ENCODE data around the gene VWA8. TPM values are rescaled to one million over a fixed set of nuclear protein-coding genes. Genes with fewer than 3 reads are reported as not detected.

Gene VWA8
- total and polyA plus RNA-seq, 9 donors: 4.5 to 25.1 (median 21.0) TPM

DNA sequence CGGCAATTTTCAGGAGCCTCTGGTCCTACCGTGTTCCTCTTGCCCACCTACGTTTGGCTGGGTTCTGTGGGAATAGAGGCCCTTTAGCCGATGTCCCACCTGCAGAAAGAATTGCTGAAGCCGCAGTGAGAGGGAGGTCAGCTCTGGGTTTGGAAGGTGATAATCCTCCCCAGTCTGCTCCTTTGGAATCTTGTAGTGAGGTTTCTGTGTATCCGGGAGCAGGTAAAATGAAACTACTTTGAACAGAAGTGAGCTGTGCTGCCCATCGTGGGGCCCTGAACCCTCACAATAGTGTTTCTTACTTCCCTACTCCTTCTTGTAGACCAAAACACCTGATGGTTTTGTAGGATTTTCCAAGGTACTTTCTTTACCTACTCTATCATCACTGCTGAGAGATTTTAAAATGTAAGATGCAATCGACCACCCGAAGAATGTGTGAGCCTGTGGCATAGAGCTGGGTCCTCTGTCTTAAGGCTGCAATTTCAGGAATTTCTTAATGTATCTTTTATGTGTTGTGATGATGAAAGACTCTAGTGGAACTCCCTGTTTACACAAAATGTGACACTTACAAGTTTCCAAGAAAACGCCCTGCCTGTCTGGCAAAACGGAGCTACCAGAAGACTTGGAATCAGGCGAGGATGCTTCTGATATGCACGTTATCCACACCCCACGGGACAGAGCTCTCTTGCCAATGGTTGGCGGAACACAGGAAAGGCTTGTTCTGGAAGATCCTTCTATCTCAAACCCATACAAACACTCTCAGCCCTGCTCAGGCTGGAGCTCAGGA is 427.4 kb downstream of the VWA8 start:
- Histone ChIP-seq H3K27ac (no peak overlapping the region), H3K36me3 (no peaks in the 10 kb centered on the region), H3K4me3 (no peak overlapping the region), H3K27me3 (no peaks in the 10 kb centered on the region), H3K4me1 (ENCODE audit: insufficient read depth) (no peaks in the 10 kb centered on the region), H3K9me3 (no peaks in the 10 kb centered on the region)
- intact Hi-C loops (cut with DNase I): no loop called here
- WGBS, 3 donors: 71 to 73% (median 73%) methylated on average over 15 of the region's 15 CpGs
- DNase-seq: no peak
- TF ChIP-seq POLR2A (IDR thresholded peaks at IDR 0.05) (no peak), EP300 (IDR thresholded peaks at IDR 0.05) (no peak)
- TF ChIP-seq, protein P1, sequence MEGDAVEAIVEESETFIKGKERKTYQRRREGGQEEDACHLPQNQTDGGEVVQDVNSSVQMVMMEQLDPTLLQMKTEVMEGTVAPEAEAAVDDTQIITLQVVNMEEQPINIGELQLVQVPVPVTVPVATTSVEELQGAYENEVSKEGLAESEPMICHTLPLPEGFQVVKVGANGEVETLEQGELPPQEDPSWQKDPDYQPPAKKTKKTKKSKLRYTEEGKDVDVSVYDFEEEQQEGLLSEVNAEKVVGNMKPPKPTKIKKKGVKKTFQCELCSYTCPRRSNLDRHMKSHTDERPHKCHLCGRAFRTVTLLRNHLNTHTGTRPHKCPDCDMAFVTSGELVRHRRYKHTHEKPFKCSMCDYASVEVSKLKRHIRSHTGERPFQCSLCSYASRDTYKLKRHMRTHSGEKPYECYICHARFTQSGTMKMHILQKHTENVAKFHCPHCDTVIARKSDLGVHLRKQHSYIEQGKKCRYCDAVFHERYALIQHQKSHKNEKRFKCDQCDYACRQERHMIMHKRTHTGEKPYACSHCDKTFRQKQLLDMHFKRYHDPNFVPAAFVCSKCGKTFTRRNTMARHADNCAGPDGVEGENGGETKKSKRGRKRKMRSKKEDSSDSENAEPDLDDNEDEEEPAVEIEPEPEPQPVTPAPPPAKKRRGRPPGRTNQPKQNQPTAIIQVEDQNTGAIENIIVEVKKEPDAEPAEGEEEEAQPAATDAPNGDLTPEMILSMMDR (IDR thresholded peaks at IDR 0.05): no peak

GRCh38 chr13:41528021-41528420 is 432.9 kb downstream of the VWA8 start:
- no peak overlapping the region for H3K27ac ChIP-seq
- no peaks in the 10 kb centered on the region for H3K36me3 ChIP-seq
- intact Hi-C loops (cut with DNase I): no loop called here
- whole genome bisulfite sequencing, 3 donors: 87 to 94% (median 88%) methylated on average over 3 of the region's 3 CpGs
- H3K9me3 ChIP-seq: no peaks in the 10 kb centered on the region
- no peaks in the 10 kb centered on the region for H3K27me3 ChIP-seq
- H3K4me1 ChIP-seq (ENCODE audit: insufficient read depth): no peaks in the 10 kb centered on the region
- no peak for DNase-seq
- no peak overlapping the region for H3K4me3 ChIP-seq
- TF ChIP-seq POLR2A (IDR thresholded peaks at IDR 0.05) (no peak), EP300 (IDR thresholded peaks at IDR 0.05) (no peak)
- TF ChIP-seq, protein P1 (IDR thresholded peaks at IDR 0.05): no peak

DNA sequence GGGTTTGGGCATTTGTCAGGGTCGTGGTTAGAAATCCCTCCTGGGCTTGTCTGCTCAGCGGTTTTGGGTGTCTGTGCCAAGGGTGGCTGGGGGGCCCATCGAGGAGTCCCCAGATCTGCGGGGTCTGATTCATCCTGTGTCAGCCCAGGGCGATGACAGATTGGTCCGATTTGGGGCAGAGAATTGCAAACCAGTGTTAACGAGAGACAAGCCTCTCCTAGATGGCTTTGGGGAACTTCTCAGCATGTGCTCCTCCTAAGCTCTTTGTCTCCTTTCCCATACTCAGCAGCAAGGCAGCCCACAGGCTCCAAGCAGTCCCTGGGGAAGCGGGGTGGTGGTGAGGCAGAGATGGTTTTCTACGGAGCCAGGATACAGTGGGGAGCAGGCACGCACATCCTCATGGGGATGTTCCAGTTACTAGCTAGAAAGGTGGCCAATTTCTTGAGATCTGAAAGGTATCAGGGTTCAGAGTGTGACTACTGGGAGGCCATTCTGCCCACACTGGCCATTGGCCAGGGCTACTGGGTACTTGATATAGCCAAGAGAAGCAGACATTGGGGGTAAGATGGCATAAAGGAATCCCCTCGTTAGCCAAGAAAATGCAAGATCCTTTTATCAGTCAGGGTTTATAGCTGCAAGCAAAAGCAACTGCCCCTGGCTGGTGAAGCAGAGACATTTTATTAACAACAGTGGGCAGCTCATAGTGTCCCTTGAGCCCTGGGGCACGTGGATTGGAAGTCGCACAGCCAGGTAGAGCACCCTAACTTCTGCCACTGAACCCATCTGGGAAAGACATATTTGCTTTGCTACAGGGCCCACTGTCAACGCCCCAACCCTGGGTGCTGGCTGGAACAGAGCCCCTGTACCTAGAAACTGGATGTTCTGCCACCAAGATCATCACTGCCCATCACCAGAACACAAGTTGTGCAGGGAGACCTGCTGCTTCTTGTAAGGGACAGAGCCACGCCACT is 440.0 kb downstream of the VWA8 start:
- Histone ChIP-seq H3K36me3 (no peaks in the 10 kb centered on the region), H3K4me1 (ENCODE audit: insufficient read depth) (no peaks in the 10 kb centered on the region), H3K27ac (no peak overlapping the region), H3K27me3 (no peaks in the 10 kb centered on the region), H3K9me3 (no peaks in the 10 kb centered on the region), H3K4me3 (no peak overlapping the region)
- intact Hi-C loops (cut with DNase I): no loop called here
- no peak for TF ChIP-seq EP300 (IDR thresholded peaks at IDR 0.05)
- TF ChIP-seq, protein P1 (IDR thresholded peaks at IDR 0.05): no peak
- no peak for TF ChIP-seq POLR2A (IDR thresholded peaks at IDR 0.05)
- 87 to 88% (median 87%) methylated on average over 15 of the region's 15 CpGs for whole genome bisulfite sequencing, 3 donors
- no peak for DNase-seq

GRCh38 chr13:41520016-41520659 is 440.8 kb downstream of the VWA8 start:
- Histone ChIP-seq H3K27me3 (no peaks in the 10 kb centered on the region), H3K27ac (no peak overlapping the region), H3K36me3 (no peaks in the 10 kb centered on the region), H3K9me3 (no peaks in the 10 kb centered on the region), H3K4me1 (ENCODE audit: insufficient read depth) (no peaks in the 10 kb centered on the region), H3K4me3 (no peak overlapping the region)
- no peak for TF ChIP-seq EP300 (IDR thresholded peaks at IDR 0.05)
- no peak for TF ChIP-seq POLR2A (IDR thresholded peaks at IDR 0.05)
- TF ChIP-seq, protein P1 (IDR thresholded peaks at IDR 0.05): no peak
- no peak for DNase-seq
- intact Hi-C loops (cut with DNase I): no loop called here
- 89 to 93% (median 92%) methylated on average over 7 of the region's 7 CpGs for WGBS, 3 donors
